NCI-H2081 (cell line): Measurements from ENCODE around the gene PTPRN2.
A peak's percentile ranks its signal among the peaks of the same experiment; 100 is the strongest.
"Not testable (repeated sequence)": the region's sequence is repeated elsewhere in the genome, so short reads cannot be mapped to it uniquely, and the experiment has no call there.

ENCODE experiments used
- DNase-seq, 2 experiments: peaks; one replicate each; lab custom pipeline; 2025; lab: John Stamatoyannopoulos, UW

PTPRN2 gene

DNA sequence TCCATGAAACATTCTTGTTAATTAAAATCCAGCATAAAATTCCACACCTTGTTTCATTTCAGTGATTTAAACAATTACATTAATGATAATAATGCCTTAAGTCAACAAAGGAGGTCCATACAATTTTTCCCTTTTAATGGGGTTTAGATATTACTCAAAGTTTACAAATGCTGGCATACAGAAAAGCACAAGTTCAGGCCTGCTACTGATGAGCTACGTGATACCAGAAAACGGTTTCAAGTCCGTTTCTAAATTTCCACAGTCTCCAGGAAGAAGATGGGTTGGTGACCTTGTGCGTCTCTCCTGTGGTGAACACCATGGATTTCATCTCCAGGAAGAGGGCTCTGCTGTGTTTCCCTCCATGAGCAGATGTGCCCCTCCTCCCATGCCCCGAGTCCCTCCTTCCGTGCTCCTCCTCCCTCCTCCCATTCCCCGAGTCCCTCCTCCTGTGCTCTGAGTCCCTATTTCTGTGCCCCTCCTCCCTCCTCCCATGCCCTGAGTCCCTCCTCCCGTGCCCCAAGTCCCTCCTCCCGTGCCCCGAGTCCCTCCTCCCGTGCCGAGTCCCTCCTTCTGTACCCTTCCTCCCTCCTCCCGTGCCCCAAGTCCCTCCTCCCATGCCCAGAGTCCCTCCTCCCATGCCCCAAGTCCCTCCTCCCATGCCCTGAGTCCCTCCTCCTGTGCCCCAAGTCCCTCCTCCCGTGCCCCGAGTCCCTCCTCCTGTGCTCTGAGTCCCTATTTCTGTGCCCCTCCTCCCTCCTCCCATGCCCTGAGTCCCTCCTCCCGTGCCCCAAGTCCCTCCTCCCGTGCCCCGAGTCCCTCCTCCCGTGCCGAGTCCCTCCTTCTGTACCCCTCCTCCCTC, 201.9 kb downstream of the PTPRN2 start:
- DNase-seq: not testable (repeated sequence)

DNA sequence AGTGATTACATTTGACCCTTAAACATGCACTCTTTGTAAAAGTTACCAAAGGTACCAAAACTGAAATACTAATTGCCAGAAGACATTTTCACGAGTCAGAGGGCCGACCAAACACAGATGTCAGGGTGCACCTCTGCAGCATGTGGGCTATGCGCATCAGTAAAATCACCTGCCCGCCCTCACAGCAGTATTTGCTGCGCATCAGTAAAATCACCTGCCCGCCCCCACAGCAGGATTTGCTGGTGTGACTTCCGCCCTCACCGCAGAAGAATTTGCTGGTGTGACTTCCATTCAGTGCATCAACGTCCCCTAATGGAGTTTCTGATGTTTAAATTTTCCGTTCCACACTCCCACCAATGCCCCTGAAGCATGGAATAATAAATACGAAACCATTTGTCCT, 202.9 kb downstream of the PTPRN2 start:
- DNase-seq: peak; percentile 40 to 79

DNA sequence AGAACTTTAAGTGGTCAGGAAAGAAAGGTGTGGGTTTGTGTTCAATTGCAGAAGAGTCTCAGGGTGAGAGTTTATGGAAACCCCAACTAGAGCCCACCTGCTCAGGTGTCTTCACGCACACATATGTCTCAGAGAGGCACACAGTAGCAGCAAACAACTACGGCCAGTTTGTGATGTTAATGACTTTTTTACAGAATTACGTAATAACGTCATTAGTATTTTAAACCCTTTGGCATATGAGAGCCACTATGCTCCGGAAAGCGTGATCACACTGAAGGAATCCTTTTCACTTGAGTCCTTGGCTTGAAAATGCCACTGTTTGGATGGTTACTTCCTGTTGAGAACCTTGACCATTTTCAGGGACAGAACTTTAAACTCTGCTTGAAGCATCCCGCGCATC, 204.0 kb downstream of the PTPRN2 start:
- DNase-seq: no peak

DNA sequence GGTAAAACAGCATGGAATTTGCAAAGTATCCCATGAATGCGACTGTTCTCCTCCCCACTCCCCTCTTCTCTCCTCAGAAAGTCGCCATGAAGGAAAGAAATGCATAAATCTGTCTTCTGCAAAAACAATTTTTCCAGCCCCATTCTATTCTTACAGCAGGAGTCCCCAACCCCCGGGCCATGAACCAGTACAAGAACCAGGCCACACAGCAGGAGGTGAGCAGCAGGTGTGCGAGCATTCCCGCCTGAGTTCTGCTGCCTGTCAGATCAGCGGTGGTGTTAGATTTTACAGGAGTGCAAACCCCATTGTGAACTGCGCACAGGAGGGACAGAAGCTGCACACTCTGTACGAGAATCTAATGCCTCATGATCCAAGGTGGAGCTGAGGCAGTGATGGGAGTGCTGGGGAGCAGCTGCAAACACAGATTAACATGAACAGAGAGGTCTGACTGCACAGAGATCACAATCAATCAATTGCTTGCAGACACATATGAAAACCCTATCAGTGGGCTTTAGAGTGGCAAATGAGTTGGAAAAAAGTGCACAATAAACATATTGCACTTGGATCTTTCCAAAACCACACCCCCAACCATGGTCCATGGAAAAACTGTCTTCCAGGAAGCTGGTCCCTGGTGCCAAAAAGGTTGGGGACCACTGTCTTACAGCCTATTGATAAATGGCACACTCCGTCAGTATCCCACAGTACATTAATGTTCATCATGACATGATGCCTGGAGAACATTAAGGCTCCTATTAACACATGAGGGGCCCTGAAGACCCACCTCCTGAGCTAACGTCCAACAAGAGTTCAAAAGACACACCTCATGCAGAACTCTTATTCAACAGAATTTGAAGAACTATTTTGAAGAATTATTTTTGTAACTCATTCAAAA, 205.0 kb downstream of the PTPRN2 start:
- no peak for DNase-seq

DNA sequence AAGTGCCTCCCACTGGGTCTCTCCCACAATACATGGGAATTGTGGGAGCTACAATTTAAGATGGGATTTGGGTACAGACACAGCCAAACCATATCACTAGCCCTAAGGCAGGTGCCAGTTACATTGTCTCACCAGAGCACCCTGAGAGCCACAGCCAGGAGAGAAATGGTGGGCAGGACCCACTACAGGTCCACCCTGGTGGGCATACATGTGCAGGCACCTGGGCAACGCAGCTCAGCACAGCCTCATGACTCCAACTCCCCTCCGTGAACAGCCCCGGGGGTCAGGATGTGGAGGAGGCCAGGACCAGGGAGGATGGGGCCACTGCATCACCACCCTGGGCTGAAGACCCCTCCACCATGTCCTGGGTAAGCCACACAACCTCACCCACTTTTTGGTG, 205.7 kb downstream of the PTPRN2 start:
- DNase-seq: no peak

DNA sequence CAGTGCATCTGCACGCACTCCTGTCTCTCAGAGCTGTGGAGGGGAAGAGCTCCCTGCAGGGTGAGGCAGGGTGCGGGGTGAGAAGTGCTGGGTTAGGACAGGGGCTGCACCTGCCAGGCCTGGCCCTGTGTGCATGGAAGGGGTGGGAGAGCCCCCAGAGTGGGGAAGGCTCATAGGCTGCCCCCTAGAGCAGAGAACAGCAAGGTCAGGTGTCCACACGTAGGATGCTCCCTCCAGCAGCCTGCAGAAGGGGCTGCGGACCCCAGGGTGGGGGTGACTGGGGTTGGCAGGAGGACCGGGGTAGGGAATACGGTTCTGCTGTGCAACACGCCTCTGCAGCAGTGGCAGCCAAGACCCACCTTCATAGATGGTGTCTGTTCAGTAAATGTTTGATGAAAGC, 208.6 kb downstream of the PTPRN2 start:
- DNase-seq: no peak

DNA sequence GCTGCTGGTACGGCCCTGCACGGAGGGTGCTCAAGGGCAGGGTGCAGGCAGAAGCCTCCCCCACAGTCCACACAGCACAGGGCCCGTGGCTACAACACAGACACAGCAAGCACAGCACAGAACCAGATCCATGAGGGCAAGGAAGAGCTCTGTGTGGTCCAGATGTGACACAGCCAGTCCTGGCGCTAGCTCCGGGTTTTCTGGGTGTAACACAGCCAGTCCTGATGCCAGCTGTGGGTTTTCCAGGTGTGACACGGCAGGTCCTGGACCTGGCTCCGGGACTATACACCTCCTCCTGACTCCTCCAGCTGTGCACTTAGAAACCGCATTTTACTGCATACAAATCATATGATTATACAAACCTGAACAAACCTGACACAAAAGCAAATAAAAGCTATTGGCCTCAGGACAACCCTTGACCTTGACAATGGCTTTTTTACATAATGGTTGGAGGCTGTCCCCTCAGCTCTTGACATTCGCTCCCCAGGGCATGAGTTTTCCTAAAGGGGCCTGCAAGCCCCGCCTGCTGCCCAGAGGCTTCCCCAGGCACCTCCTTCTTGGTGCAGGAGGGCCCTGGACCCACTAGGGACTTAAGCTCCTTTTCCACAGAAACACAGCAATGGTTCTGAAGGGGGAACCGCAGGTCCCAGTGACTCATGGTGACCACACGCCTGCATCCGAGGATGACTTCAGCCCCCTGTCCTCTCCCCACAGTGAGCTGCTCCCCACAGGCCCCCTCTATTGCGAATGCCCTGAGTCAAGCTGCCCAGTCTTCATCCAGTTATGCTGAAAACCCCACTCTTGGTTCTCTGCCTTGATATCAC, 209.6 kb downstream of the PTPRN2 start:
- DNase-seq: peak in 1 of 2 experiments; percentile 20

DNA sequence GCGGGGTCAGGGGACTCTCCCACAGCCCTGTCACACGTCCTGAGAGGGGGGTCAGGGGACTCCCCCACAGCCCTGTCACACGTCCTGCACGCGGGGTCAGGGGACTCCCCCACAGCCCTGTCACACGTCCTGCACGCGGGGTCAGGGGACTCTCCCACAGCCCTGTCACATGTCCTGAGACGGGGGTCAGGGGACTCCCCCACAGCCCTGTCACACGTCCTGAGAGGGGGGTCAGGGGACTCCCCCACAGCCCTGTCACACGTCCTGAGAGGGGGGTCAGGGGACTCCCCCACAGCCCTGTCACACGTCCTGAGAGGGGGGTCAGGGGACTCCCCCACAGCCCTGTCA, 210.8 kb downstream of the PTPRN2 start:
- DNase-seq: not testable (repeated sequence)

DNA sequence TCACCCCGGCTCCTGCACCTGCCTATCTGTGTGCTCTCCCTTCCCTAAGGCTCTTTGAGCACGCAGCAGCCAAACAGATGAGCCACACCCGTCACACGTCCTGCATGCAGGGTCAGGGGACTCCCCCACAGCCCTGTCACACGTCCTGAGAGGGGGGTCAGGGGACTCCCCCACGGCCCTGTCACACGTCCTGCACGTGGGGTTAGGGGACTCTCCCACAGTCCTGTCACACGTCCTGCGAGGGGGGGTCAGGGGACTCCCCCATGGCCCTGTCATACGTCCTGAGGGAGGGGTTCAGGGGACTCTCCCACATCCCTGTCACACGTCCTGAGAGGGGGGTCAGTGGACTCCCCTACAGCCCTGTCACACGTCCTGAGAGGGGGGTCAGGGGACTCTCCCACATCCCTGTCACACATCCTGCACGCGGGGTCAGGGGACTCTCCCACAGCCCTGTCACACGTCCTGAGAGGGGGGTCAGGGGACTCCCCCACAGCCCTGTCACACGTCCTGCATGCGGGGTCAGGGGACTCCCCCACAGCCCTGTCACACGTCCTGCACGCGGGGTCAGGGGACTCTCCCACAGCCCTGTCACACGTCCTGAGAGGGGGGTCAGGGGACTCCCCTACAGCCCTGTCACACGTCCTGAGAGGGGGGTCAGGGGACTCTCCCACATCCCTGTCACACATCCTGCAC, 211.3 kb downstream of the PTPRN2 start:
- not testable (repeated sequence) for DNase-seq

DNA sequence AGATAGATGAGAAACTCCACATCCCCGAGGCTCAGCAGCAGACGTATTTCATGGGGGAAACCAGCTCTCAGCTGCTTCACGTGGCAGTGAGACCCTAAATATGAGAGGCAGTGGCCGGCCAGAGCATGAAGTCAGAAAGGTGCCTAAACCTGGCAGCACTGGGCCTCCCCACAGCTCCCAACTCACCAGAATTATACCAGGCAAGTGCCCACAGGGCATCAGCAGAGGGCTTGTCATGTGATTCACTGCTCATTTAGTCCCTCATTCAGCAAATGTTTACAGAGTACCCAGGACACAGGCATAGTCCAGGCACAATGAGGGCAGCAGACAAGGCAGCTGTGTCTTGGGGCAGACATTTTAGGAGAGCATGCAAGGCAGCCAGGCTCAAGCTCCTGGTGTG, 212.6 kb downstream of the PTPRN2 start:
- peak; percentile 25 to 80 for DNase-seq

DNA sequence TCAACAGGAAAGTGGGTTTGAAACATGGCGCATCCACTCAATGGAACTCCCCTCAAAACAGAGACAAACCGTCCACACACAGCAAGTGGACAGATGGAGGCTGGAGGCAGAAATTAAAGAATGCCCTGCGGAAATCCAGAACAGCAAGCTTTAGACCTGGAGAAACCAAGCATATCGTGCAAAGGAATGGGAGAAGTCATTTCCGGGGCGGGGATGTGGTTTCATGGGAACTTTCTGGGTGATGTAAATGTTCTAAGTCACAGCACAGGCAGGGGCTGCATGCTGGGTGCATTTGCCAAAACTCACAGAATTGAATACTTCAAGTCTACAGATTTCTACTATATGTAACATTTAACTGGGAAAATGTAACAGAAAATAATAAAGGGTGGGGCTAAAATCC, 213.0 kb downstream of the PTPRN2 start:
- DNase-seq: no peak

DNA sequence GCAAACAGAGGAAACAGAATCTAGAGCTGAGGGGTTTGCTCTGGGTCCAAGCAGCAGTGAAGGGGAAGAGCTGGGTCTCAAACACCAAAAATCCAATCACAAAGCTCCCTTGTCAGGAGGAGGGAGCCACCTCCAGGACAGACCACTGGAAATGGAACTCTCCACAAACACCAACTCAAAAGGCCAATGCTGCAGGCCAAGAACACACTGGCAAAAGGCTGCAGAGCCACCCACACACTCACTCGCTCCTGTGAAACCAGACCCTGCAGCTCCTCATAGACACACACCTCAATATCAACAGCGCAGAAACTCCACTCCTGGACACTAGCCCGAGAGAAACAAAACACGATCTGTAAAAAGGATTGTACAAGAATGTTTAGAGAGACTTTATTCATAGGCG, 213.5 kb downstream of the PTPRN2 start:
- no peak for DNase-seq

DNA sequence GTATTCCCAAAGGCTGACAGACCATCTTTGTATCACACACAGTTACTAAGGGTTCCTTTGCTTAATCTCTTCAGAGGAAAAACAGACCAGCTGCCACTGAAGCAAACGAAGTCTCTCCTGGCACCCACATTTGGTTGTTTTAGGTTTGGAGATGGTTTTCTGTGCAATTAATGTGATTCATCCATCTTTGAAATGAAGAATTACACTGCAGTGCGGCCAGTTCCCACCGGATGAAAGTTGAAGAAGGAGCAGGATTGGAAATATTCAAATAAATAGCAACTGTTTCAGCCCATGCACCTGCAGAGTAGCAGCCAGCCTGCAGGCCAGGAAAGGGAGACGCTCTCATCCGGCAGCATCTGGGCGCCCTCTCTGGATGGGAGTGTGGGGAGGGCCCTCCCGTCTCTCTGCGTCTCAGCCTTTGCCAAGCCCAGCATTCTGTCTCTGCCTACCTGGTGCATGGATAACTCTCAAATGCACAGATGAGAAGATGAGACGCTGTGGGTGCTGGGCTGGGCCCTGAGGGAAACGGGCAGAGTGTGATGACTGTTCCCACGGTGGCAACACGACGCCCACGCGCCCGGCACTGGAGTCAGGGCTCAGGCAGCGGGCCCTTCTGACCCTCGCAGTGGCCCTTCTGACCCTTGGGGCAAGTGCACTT, 214.0 kb downstream of the PTPRN2 start:
- no peak for DNase-seq

DNA sequence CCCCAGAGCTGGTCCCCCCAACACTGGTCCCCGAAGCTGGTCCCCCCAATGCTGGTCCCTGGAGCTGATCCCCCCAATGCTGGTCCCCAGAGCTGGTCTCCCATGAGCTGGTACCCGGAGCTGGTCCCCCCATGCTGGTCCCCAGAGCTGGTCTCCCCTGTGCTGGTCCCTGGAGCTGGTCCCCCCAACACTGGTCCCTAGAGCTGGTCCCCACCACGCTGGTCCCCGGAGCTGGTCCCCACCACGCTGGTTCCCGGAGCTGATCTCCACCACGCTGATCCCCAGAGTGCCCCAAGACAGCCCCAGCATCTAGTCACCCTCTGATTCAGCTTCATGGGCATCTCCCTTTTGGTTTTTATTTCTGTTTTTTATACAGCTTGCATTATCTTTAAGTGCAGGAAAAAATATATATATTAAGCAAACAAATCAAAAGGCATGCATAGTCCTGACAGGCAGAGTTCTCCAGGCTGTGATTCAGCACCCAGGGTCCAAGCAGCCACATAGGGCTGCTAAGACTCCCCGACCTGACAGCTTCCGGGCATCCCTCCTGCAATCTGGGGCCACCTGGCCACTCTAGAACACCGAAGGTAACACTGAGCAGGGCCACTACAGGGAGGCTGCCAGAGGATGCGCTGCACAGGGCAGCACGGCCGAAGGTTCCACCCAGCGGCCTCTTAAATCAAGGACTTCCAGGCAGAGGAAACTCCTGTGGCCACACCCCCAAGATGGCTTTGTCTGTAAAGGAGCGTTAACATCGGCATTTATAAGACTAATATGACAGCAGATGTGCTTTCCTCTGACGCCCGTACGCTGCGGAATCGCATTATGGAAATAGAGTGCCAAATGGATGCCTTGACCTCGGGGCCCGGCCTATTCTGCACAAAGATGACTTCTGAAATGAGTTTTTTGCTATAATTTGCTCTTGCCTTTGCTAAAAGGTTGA, 215.0 kb downstream of the PTPRN2 start:
- DNase-seq: no peak

DNA sequence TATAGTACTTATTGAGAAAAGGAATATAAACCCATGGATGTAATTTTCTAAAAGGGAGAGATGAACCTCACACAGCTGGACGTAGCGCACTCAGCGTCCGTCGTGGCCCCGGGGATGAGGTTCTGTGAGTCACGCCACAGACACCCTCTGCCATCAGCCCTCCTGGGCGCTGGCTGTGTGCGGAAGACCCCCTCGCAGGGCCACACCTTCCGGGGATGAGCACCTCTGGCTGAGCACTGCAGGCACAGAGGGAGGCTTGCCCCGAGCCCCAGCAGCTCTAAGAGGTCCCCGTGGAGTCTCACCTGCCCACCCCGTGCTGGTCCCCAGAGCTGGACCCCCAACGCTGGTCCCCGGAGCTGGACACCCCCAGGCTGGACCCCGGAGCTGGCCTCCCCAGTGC, 215.8 kb downstream of the PTPRN2 start:
- DNase-seq: no peak

DNA sequence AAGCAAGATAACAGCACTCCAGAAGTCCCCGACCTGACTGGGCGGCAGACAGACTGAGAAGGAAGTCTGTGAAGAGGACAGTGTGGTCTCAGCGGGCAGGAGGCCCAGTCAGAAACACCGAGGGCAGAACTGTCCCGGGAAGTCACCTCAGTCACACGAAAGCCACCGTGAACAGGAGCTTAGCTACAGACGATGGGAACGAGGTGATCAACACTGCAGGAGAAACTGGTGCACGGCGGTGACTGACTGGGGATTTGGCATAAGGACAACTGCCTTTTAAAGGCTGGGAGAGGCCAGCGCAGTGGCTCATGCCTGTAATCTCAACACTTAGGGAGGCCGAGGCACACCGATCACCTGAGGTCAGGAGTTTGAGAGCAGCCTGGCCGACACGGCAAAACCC, 217.8 kb downstream of the PTPRN2 start:
- no peak for DNase-seq

DNA sequence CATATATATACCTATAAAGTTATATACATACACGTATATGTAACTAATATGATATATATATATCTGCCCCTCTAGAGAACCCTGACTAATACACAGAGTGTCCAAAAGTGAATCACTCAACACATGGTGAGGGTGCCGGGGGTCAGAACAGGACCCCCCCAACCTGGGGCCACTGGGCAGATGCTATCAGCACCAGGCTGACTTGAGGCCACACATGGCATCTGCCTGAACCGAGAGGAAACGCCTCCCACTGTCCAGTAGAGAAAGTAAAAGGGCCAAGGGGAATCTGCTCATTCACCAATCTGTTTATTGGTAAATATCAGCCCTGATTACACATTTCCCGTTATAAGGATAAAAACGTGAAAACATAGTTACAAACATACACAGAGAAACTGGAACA, 218.3 kb downstream of the PTPRN2 start:
- DNase-seq: no peak

DNA sequence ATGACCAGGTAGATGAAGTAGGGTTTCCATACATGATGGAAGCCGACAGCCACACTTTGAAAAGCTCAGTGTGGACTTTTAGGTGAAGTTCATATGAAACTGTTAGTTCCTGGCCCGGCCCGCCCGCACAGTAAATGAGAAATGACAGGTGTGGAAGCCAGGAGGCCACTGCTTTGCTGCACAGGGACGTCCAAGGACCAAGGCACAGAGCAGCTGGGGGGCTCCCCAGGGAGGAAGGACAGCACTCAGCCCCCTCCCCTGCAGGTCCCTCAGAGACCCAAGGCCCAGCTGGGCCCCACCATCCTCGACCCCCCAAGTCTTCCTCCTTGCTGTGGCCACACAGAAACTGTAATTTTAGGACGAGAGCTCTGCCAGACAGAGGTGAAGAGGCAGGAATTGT, 219.2 kb downstream of the PTPRN2 start:
- DNase-seq: no peak

DNA sequence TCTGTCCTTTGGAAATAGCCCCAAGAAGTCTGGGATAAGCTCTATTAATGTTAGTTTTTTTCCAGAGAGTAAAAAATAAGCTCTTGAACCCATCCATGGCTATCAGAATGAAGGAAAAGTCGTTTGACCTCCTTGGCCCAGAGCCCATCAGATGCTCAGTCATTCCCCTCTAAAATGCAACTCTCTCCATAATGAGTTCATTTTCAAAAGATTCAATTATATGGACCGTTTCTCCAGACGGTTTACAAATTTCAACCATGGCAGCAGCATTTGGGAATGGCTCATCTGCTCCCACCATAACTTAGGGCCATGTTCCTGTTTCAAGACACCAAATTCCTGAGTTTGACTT, 220.0 kb downstream of the PTPRN2 start:
- DNase-seq: no peak
